ENCODE measurements around the gene BRD7.
"Not testable (repeated sequence)": the region's sequence is repeated elsewhere in the genome, so short reads cannot be mapped to it uniquely, and the experiment has no call there.

The BRD7 gene

GRCh38 chr16:50354629-50355456, 13.9 kb downstream of the BRD7 start:
- DNase-seq: no peak

- no peak for DNase-seq
These were observed 14.7 kb downstream of the BRD7 start for GRCh38 chr16:50354082-50354481.

DNA sequence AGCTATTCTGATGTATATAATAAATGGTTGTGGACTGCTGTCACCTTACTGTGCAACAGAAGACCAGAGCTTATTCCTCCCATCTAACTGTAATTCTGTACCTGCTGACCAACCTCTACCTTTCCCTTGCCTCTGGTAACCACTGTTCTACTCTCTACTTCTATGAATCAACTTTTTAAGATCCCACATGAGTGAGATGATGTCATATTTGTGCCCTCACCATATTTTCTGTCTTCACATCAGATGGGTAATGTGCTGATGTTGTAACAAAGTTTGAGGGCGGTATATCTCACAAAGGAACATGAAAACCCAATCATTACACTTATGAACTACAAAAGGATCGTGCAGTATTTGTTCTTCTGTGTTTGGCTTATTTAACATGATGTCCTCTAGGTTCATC, 16.8 kb downstream of the BRD7 start:
- DNase-seq: no peak

DNA sequence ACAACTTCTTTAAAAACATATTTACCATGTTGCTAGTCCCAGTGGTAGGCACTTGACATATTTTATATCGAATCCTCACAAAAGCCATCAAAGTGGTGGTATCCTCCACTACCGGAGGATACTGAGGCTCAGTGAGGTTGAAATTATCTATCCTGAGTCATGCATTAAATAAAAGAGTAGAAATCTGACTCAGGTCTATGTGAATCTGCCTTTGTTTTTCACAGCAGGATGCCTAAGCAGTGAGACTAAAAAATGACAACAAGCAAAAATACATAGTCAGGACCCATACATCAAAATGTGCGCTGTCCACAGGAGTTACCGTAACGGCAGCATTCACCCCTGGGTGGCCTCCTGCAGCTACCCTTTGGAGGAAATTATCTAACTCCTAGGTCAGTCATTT, 17.7 kb downstream of the BRD7 start:
- no peak for DNase-seq

- DNase-seq: not testable (repeated sequence)
These were observed 23.6 kb downstream of the BRD7 start for GRCh38 chr16:50345210-50345609.

DNA sequence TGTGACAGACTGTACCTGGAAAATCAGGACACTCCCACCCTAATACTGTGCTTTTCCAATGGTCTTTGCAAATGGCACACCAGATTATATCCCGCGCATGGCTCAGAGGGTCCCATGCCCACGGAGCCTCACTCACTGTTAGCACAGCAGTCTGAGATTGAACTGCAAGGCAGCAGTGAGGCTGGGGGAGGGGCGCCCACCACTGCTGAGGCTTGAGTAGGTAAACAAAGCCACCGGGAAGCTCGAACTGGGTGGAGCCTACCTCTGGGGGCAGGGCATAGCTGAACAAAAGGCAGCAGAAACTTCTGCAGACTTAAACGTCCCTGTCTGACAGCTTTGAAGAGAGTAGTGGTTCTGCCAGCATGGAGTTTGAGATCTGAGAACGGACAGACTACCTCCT, 25.2 kb downstream of the BRD7 start:
- not testable (repeated sequence) for DNase-seq

GRCh38 chr16:50340578-50340977, 28.2 kb downstream of the BRD7 start:
- DNase-seq: no peak

- DNase-seq: no peak
These were observed 30.2 kb downstream of the BRD7 start for GRCh38 chr16:50338371-50339231.

GRCh38 chr16:50336884-50337283, 31.9 kb downstream of the BRD7 start:
- DNase-seq: no peak

DNA sequence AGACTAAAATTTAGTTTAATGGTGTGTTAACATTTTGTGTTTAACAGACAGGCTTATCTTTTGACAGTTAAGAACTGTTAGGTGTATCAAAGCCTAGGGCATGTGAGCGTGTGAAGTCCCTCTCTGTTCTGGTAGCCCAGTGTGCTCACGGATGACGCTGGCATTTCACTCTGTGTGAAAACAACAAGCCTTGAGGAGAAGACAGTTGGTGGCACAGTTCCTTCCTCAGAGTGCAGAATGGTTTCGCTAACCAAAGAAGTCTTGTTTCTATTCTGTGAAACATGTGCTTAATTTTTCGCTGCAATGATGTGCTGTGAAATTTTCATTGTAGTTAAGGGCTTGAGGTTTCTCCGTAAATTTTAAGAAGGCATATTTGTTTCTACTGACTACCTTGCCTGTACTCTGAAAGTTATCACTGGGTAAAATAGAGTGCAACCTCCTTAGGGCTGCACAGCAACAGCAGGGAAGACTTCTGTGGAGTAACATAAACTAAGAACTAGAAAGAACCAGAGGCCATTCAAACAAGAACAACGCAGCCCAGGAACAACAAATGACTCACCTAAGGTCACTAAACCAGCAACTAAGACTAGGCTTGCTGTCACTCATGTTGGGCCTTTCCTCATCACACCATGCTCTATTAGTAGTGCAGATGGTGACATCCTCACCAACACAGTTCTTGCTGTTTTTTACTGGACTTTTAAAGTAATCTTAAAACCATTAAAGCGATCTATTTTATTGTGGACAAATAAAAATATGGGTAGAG, 33.4 kb downstream of the BRD7 start:
- DNase-seq: no peak

DNA sequence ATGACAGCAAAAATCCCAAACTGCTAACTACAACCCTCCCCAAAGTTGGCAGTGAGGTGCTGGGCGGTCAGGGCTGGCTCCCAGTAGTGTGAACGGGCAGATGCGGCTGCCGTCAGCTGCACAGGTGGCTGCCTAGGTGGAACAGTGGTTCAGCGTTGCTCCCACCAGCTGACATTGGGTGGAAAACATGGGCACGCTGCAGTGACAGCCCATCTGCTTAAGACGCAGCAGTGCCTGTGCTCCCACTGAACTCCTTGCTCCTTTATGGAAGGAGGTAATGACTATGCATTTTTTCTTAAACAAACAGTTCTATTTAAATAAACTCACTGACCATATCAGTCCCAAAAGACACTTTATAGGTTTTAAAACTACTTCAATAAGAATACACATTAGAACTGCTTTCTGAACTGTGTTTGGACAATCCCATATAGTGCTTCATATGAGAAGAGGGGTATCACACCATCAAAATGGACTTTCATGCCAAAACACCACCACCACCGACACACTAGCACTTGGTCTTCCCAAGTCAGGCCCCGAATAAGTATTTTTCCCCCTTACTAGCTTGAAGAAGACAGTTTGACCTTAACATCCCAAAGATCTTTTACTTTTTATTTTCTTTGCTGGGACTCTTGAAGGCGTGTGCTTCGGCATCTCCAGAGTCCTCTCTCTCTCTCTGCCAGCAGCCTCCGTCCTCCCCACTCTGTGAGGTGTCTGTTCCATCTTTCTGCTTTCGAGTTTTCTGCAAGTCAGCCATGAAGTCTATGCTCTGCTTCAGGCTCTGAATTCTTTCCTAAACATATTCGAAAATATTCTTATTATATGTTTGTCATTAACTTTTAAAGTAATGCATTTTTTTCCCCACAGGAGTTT, 34.4 kb downstream of the BRD7 start:
- DNase-seq: no peak

DNA sequence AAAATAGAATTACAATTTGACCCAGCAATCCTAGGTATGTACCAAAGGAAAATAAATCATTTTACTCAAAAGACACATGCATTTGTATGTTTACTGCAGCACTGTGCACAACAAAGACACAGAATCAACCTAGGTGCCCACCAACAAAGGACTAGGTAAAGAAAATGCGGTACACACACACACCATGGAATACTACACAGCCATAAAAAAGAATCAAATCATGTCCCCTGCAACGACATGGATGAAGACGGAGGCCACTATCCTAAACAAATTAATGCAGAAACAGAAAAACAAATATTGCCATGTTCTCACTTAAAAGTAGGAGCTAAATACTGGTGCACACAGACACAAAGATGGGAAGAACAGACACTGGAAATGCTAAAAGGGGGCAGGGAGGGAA, 36.2 kb downstream of the BRD7 start:
- DNase-seq: no peak

DNA sequence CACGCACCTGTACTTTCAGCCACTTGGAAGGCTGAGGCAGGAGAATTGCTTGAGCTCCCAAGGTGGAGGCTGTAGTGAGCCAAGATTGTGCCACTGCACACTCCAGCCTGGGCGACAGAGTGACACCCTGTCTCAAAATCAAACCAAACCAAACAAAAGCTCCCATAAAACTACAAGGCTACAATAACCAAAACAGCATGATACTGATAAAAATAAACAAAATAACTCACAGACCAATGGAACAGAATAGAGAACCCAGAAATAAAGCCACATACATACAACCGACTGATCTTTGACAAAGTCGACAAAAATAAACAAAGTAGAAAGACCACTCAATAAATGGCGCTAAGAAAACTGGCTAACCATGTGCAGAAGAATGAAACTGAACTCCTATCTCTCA, 37.2 kb downstream of the BRD7 start:
- DNase-seq: no peak

DNA sequence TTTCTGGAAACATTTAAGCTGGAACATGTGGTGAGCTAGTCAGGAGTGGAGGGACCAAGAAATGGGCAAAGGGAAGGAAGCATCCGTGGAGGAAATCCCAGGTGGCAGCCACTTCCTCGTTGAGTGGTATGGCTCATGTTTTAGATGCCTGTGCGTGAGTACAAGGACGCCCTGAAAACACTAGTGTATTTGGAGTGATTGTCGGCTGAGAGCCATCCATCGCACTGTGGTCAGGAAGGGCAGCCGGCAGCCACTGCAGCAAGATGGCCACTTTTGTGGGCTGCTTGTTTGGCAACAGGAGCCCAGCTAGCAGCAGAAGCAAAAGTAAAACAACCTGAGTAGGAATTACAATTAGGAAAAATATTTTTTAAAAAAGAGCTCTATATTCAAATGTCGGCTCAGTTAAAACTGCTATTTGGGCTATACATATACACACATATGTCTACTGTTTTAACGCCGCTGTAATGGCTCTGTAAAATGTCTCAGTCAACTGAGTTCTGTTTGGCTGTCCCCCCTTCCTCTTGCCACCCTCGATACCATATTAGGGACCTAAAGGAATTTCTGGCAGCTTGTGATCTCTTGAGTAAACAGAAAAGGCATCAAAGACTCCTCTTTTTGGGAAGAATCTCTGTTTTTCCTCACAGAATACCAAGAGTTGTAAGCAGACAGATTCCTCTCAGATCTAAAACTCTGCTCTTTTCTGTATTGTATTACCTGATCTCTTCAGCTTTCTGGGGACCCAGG, 39.2 kb downstream of the BRD7 start:
- no peak for DNase-seq

- peak; percentile 62 for DNase-seq
These were observed 41.8 kb downstream of the BRD7 start for GRCh38 chr16:50326835-50327465.

DNA sequence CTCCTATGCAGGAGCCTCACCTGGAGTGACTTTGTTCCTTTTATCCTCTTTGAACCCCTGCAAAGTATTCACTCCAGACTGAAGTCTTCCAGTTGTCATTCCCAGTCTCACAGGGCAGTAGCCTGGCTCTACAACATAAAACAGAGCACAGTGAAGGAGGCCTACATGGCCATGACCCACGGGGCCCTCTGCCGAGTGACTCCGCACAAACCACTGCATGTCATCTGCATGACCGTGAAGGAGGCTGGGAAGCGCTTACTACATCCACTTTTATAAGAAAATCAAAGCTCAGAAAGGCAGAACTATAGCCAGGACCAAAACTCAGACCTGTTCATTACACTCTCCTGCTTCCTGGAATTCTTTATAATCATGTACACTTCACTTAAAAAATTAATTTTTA, 42.5 kb downstream of the BRD7 start:
- DNase-seq: no peak

DNA sequence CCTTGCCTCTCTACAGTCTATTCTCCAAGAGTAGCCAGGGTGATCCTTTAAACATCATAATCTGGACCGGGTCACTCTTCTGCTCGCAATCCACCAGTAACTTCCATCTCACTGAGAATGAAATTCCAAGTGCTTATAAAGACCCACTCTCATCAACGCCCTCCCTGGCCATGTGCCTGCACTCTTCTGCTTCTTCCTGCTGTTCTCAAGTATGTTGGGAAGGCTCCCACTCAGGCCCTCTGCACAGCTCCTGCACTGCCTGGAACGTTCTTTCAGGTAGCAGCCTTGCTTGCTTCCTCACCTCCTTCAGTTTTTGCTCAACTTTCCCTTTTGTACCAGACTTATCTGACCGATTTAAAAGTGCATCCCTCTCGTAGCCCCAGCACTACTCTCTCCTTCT, 44.4 kb downstream of the BRD7 start:
- DNase-seq: no peak

- DNase-seq: peak; percentile 16
These were observed 45.3 kb downstream of the BRD7 start for GRCh38 chr16:50323335-50324011.

GRCh38 chr16:50322333-50322732, 46.5 kb downstream of the BRD7 start:
- DNase-seq: no peak

- no peak for DNase-seq
These were observed 48.5 kb downstream of the BRD7 start for GRCh38 chr16:50320310-50320709.

All from activated T-cell treated with anti-CD3 and anti-CD28 coated beads, Interleukin-2, amount 50 U/mL, for 1 hour (primary cell).